ENCODE data around the gene KRTAP10-5.

GRCh38 chr21:44572959-44573583, 7.3 kb downstream of the KRTAP10-5 start:
- TF ChIP-seq POLR2AphosphoS5 (IDR thresholded peaks at IDR 0.05; ENCODE audit: low read depth, low read length) (no peak), POLR2A (IDR thresholded peaks at IDR 0.05; ENCODE audit: low read depth, low read length) (no peak)

Measured in GM12892 (cell line).